K562 (cell line): ENCODE measurements around the gene ELF5. TPM values are rescaled to one million over a fixed set of nuclear protein-coding genes. Genes with fewer than 3 reads are reported as not detected.

Experiments
- JUND ChIP-seq, 2 experiments: IDR thresholded peaks; 2 replicates in 1 of 2; 3 replicates in 1 of 2; pipeline ENCODE4 v1.6.1; 2011; ENCODE audit warnings: borderline replicate concordance in 2 of 2, low read depth in 2 of 2, low read length in 2 of 2, improper control_type of control experiment in 1 of 2, missing biosample characterization in 1 of 2, missing genetic modification characterization in 1 of 2, missing genetic modification reagents in 1 of 2
- MAFG ChIP-seq: fragments of 450-650 bp; conservative IDR thresholded peaks from 2 replicates; pipeline ENCODE4 v1.6.1; 2016; ENCODE audit warnings: missing genetic modification characterization, missing compliant biosample characterization
- RAD21 ChIP-seq, 2 experiments: fragments of 250-450 bp in 1 of 2; fragments of 450-650 bp in 1 of 2; sonication (Bioruptor Pico) in 1 of 2; formaldehyde crosslinking in 1 of 2; IDR thresholded peaks in 1 of 2; conservative IDR thresholded peaks in 1 of 2; 2 replicates each; pipeline versions ENCODE4 v1.4.0 to v1.8.0; 2020 to 2022; ENCODE audit warnings: mild to moderate bottlenecking in 2 of 2, moderate library complexity in 1 of 2
- TAF1 ChIP-seq: IDR thresholded peaks from 2 replicates; pipeline ENCODE4 v1.6.1; 2011; ENCODE audit warnings: mild to moderate bottlenecking, low read length, moderate library complexity; ENCODE audit not compliant: insufficient read depth, control insufficient read depth, severe bottlenecking; ENCODE audit errors: extremely low read depth
- TEAD4 ChIP-seq, 2 experiments: sonication (generic) in 1 of 2; formaldehyde crosslinking in 1 of 2; IDR thresholded peaks; 2 replicates each; pipeline versions ENCODE4 v1.6.1 to v1.8.0; 2012 to 2022; ENCODE audit warnings: borderline replicate concordance in 1 of 2, inconsistent platforms in 1 of 2, low read length in 1 of 2, mild to moderate bottlenecking in 1 of 2, missing genetic modification reagents in 1 of 2
- ZNF584 ChIP-seq: fragments of 200-800 bp; sonication (Bioruptor generic); IDR thresholded peaks from 2 replicates; pipeline ENCODE4 v1.6.1; 2016; ENCODE audit warnings: low read depth, mild to moderate bottlenecking, missing genetic modification characterization, missing compliant biosample characterization
- polyA plus RNA-seq, 8 experiments: library from polyadenylated mRNA; depleted of rRNA in 4 of 8; stranded (reverse) in 5 of 8; unstranded in 3 of 8; fragments of >200 nt; fragmentation: Nextera tagmentation in 2 of 8; fragmentation: Illumina TruSeq in 1 of 8; extraction: Ambion mirVana in 2 of 8; extraction: Trizol in 1 of 8; gene quantifications; 2 replicates each; pipeline versions ENCODE4 v1.2.1 to v1.2.3, GENCODE V29; 2011 to 2014; ENCODE audit warnings: inconsistent platforms in 1 of 8, missing spikeins in 1 of 8
- total RNA-seq, 7 experiments: library from RNA; depleted of rRNA in 6 of 7; stranded (reverse); fragments of >200 nt in 6 of 7; fragmentation: Illumina TruSeq in 2 of 7; extraction: Trizol in 2 of 7; gene quantifications; 2 replicates each; pipeline versions ENCODE4 v1.2.1 to v1.2.3, GENCODE V29; 2011 to 2021; ENCODE audit warnings: low replicate concordance in 1 of 7
- TF ChIP-seq, protein P1 (sequence below), 2 experiments: fragments of 450-650 bp; formaldehyde crosslinking in 1 of 2; IDR thresholded peaks; 2 replicates each; pipeline versions ENCODE4 v1.4.0 to v1.6.1; 2014 to 2020; ENCODE audit warnings: mild to moderate bottlenecking in 2 of 2, borderline replicate concordance in 1 of 2, low read depth in 1 of 2

Gene ELF5
- total and polyA plus RNA-seq, 9 of the 15 experiments (the other 6 are each of a cell fraction or from before 2014, with no cell fraction given): not detected

- TF ChIP-seq, protein P1, sequence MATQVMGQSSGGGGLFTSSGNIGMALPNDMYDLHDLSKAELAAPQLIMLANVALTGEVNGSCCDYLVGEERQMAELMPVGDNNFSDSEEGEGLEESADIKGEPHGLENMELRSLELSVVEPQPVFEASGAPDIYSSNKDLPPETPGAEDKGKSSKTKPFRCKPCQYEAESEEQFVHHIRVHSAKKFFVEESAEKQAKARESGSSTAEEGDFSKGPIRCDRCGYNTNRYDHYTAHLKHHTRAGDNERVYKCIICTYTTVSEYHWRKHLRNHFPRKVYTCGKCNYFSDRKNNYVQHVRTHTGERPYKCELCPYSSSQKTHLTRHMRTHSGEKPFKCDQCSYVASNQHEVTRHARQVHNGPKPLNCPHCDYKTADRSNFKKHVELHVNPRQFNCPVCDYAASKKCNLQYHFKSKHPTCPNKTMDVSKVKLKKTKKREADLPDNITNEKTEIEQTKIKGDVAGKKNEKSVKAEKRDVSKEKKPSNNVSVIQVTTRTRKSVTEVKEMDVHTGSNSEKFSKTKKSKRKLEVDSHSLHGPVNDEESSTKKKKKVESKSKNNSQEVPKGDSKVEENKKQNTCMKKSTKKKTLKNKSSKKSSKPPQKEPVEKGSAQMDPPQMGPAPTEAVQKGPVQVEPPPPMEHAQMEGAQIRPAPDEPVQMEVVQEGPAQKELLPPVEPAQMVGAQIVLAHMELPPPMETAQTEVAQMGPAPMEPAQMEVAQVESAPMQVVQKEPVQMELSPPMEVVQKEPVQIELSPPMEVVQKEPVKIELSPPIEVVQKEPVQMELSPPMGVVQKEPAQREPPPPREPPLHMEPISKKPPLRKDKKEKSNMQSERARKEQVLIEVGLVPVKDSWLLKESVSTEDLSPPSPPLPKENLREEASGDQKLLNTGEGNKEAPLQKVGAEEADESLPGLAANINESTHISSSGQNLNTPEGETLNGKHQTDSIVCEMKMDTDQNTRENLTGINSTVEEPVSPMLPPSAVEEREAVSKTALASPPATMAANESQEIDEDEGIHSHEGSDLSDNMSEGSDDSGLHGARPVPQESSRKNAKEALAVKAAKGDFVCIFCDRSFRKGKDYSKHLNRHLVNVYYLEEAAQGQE (IDR thresholded peaks at IDR 0.05; ENCODE audit: borderline replicate concordance): peak; percentile 74
- TF ChIP-seq, protein P1 (CRISPR knock-in tag; IDR thresholded peaks at IDR 0.05; ENCODE audit: low read depth): no peak
- peak; percentile 11; the same call in 1 of the 2 replicates for TF ChIP-seq JUND (IDR thresholded peaks at IDR 0.05; ENCODE audit: borderline replicate concordance, low read depth, low read length)
- TF ChIP-seq JUND (tag; IDR thresholded peaks at IDR 0.05; ENCODE audit: borderline replicate concordance, low read depth, low read length): no peak
- TF ChIP-seq TAF1: no peak
- TF ChIP-seq MAFG (tag): no peak
- TF ChIP-seq TEAD4 (IDR thresholded peaks at IDR 0.05; ENCODE audit: low read length): peak; percentile 30; the same call in 1 of the 2 replicates
- no peak for TF ChIP-seq TEAD4 (CRISPR knock-in tag; IDR thresholded peaks at IDR 0.05; ENCODE audit: borderline replicate concordance)
- TF ChIP-seq RAD21 (CRISPR knock-in tag; conservative IDR thresholded peaks at IDR 0.05 in 1 of 2, IDR thresholded peaks at IDR 0.05 in 1 of 2): peak; percentile 76 to 88
- no peak for TF ChIP-seq ZNF584
These were observed 20.7 kb downstream of the ELF5 start (continued) for GRCh38 chr11:34492806-34493414.
